HG03135 (cell line): Measurements from ENCODE around the gene SNX9.
"Not testable (repeated sequence)": the region's sequence is repeated elsewhere in the genome, so short reads cannot be mapped to it uniquely, and the experiment has no call there.

Source experiments
- ATAC-seq: cut with Tn5 transposase; IDR thresholded peaks from one replicate; pipeline ENCODE4 v1.9.1; 2021; ENCODE audit warnings: mild to moderate bottlenecking, moderate library complexity; ENCODE audit not compliant: unreplicated experiment

Gene SNX9

DNA sequence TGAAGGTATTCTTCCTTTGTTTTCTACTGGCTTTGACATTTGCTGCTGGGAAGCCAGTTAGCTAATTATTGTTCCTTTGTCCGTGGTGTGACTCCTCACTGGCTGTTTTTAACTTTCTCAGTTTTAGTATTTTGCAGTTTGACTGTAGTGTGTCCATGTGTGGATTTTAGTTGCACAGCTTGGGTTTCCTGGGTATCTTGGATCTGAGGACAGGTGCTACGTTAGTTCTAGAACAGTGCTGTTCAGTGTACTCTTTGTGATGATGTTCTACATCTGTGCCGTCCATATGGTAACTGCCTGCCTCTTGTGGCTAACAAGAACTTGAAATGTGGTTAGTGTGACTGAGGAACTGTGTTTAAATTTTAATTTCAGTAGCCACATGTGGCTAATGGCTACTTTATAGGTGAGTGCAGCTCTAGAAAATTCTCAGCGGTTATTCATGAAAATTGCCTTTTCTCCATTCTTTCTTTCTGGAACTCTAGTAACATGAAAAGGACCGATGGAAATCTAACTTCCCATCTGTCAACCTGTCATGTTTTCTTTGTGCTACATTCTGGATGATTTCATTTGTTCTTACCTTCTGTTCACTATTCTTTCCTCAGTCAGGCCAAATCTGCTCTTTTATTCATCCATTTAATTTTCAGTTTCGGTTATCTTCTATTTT, 7.4 kb downstream of the SNX9 start:
- ATAC-seq: peak; percentile 98

- ATAC-seq: no peak
Measured at GRCh38 chr6:157831018-157831369, 7.9 kb downstream of the SNX9 start.

DNA sequence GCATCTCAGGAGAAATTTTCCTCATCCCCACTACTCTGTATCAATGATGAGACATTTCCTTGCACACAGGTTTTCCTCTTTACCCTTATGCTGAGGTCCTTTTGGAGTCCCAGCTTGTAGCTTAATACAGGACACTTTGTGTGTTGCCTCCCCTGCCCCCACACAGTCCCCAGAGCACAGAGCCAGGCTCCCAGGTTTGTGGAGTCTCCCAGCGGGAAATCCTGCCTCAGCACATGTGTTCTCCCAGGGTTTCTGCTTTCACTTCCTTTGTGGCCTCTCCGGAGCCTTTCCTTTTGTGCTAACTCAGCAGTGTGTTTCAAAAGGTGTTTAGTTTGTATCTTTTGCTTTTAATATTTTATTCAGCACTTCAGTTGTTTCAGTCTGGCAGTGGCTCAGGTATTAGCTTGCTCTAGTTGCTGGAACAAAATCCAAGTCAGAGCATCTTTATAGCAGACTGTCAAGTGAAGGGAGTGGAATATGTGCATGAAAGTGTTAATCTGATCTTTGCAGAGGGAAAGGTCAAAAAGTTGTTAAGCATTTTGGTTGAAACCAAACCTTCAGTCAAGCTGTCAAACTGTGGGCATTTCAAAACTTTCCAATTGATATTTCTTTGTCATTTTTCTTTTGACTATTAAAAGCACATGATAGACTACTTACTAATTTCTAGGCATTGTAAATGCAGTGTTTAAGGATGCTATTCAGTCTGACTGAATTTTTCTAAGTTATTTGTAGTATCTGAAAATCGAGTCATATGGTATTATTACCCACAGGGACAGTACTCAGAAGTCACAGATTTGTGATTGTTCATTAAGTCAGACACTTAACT, 8.6 kb downstream of the SNX9 start:
- no peak for ATAC-seq

DNA sequence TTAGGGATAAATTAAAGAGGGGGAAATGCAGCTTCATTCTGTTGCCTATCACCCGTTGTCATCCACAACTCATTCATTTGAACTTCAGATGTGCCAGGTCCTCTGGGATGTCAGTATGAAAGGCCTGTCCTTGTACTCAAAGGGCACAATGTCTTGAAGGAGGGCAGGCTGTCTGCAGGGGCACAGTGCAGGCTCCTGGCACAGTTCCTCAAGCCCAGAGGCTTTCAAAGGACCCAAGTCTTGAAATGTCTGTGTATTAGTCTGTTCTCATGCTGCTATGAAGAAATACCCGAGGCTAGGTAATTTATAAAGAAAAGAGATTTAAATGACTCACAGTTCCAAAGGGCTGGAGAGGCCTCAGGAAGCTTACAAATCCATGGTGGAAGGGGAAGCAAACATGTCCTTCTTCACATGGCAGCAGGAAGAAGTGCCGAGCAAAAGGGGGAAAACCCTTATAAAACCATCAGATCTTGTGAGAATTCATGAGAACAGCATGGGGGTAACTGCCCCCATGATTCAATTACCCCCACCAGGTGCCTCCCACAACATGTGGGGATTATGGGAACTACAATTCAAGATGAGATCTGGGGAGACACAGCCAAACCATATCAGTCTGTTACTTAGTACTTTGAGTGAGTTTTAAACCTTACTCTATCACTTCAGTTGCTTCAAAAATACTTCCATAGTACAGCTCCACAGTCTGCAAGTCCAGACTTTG, 9.4 kb downstream of the SNX9 start:
- ATAC-seq: no peak

DNA sequence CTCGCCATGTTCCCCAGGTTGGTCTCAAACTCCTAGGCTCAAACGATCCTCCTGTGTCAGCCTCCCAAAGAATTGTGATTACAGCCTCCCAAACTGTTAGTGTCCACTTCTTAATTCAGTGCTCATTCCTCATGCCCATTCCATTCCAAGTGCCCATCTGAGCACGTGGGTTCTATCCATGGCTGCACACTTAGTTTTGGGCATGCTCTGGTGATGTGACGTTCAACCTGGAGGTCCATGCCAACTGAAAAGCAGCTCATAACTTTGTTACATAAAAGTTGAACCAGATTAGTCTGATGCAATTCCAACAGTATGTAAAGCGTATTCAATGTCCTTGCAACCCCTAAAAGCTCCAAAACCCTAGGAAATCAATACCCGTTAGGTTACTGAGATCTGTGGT, 11.5 kb downstream of the SNX9 start:
- no peak for ATAC-seq

GRCh38 chr6:157838718-157839430, 15.8 kb downstream of the SNX9 start:
- no peak for ATAC-seq

GRCh38 chr6:157839606-157840005, 16.6 kb downstream of the SNX9 start:
- ATAC-seq: no peak

GRCh38 chr6:157840261-157840660, 17.2 kb downstream of the SNX9 start:
- ATAC-seq: no peak

DNA sequence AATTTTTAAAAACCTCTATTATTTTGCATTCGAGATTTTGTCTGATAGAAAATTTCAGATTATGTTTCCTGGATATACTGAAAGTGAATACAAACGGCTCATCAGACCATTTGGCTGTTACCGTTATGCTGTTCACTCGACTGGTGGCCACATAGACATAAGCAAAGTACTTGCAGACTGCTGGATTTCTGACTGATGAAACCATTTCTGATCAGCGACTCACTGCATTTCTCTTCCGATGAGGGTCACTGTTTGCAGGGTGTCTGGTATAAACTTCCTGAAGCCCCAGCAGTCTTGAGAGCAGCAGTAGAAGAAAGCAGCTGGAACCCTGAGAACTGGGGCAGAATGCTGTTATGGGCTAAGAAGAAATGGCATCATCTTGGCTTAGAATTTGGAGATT, 17.7 kb downstream of the SNX9 start:
- ATAC-seq: no peak

- peak; percentile 83 for ATAC-seq
Measured at GRCh38 chr6:157841211-157841840, 18.3 kb downstream of the SNX9 start.

DNA sequence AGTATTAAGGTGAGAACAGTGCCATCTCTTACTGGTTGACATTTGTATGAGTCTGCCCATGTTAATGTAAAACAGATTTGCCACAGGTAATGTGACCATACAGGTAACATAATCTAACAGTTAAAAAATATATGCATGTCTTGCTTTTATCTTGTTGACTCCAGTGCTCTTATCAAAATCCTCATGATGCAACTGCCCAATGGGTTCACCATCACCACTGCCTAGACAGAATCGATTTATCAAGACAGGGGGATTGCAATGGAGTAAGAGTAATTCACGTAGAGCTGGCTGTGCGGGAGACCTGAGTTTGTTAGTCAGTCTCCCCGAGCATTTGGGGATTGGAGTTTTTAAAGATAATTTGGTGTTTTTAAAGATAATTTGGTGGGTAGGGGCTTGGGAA, 19.2 kb downstream of the SNX9 start:
- no peak for ATAC-seq

DNA sequence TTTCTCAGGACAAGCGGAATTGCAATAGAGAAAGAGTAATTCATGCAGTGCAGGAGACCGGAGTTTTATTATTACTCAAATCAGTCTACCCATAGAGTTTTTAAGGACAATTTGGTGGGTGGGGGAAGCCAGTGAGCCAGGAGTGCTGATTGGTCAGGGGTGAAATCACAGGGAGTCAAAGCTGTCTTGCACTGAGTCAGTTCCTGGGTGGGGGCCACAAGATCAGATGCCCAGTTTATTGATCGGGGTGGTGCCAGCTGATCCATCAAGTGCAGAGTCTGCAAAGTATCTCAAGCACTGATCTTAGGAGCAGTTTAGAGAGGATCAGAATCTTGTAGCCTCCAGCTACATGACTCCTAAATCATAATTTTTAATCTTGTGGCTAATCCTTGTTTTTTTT, 21.1 kb downstream of the SNX9 start:
- ATAC-seq: not testable (repeated sequence)

- no peak for ATAC-seq
Measured at GRCh38 chr6:157845493-157846259, 22.6 kb downstream of the SNX9 start.

DNA sequence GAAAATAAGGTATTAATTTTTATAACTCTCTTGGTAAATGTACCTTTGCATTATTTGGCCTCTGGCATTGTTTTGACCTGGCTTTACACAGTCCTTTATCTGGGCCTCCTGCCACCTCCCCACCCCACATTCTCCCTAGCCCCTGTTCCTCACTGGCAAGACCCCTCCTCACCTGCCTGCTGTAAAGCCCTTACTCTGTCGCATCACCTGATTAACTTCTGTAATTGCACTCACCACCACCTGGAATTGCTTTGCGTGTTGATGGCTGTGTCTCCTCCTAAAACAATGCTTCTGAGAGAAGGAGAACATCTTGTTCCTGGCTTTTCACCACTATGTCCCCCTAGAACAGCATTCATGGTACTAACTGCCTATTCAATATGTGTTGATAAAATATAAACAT, 24.8 kb downstream of the SNX9 start:
- ATAC-seq: no peak

GRCh38 chr6:157848693-157849092, 25.6 kb downstream of the SNX9 start:
- ATAC-seq: no peak

- no peak for ATAC-seq
Measured at GRCh38 chr6:157849288-157850017, 26.4 kb downstream of the SNX9 start.

DNA sequence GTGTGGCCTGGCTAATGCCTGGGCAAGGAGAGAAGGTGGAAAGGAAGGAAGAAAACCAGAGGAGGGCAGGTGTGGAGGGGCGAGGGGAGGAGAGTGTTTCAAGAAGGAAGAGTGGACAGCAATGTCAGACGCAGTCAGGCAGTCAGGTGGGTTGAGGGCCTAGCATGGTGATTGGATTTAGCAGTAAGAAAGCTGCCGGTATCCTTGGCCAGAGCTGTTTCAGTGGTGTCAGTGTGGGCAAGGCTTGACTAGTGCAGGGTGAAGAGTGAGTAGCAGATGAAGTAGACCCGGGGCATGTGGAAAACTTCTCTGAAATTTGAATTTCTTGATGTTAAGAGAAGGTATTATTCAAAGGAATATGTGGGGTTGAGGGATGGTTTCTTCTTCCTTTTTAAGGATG, 27.0 kb downstream of the SNX9 start:
- ATAC-seq: no peak

DNA sequence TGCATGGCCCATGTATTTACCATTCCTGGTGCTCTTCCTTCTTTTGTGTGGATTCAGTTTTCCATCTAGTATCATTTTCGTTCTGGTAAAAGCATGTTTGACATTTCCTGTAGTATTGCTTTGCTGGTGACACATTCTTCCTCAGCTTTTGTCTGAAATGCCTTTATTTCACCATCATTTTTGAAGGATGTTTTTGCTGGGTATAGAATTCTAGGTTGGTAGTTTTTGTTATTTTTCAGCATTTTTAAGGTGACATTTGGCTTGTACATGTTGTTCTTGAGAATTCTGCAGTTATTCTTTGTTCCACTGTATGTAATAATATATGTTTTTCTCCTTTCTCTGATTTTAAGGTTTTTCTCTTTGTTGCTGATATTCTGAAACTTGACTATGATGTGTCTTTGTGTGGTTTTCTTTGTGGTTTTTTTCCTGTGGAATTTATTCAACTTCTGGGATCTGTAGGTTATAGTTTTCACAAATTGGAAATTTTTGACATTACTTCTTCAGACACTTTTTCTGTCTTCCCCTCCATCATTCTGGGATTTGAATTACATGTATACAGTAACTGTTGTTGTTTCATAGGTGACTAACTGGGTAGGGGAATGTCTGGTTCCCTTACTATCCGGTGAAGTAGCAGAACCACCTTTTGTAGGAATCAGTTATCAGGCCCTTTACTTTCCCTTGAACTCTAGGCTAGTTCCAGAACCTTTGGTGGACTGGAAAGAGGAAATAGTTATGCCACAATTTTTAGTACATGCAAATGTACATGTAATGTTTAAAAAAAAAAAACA, 30.2 kb downstream of the SNX9 start:
- no peak for ATAC-seq
